CD4-positive, alpha-beta T cell treated with Interleukin-4 for 4 hours (primary cell): ENCODE data around the gene FAM168B.
A peak's percentile ranks its signal among the peaks of the same experiment; 100 is the strongest.
"Not testable (repeated sequence)": the region's sequence is repeated elsewhere in the genome, so short reads cannot be mapped to it uniquely, and the experiment has no call there.

ENCODE experiments used
- DNase-seq: peaks from one replicate; pipeline ENCODE4 v3.0.0-alpha.2; 2020

Gene FAM168B, protein sequence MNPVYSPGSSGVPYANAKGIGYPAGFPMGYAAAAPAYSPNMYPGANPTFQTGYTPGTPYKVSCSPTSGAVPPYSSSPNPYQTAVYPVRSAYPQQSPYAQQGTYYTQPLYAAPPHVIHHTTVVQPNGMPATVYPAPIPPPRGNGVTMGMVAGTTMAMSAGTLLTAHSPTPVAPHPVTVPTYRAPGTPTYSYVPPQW

DNA sequence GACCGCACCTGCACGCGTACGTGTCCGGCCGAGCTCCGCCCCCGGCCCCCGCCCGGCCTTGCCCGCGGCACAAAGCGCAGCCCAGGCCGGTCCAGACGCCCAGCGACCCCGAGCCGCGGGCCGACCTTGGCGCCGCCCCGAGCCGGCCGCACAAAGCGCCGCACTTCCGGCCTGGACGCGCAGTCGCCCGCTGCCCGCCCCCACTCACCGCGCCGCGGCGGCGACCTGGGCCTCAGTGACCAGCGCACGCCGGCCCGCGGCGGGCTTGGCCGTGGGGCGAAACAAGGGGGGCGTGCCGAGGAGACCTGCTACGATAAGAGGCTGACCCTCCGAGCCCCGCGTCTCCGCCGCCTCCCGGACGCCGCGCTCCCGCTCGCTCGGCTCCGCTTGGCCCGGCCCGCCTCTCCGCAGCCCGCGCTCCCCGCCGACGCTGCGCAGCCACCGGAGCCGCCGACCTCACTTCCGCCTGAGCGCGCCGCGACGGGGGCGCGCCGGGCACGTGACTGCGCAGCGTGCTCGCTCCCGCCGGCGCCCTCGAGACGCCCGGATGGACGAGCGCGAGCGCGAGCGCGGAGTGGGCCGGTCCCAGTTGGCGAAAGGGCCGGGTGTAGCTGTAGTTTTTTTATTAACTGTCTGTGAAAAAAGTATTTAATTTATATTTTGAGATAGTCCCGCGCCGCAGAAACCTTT is at the start of gene FAM168B:
Gene FAM168B, minus strand, starts transcription at position 455 of the 690 bp plus-strand sequence. CDS start 10,814 bp downstream, outside the sequence.
- peak; percentile 86 for DNase-seq

DNA sequence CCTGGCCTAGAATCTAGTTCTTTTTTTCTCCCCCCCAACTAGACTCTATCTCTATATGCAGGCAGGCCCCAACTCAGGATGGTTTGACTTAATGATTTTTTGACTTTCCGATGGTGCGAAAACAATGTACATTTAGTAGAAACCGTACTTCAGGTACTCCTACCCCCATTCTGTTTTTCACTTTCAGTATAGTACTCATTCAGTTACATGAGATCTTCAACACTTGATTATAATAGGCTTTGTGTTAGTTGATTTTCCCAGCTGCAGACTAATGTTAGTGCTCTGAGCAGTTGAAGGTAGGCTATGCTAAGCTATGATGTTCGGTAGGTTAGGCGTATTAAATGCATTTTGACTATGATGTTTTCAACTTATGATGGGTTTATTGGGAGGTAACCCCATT is 49.6 kb upstream of the FAM168B start:
- DNase-seq = no peak

- no peak for DNase-seq
Observed at GRCh38 chr2:131140581-131140980, 47.3 kb upstream of the FAM168B start.

DNA sequence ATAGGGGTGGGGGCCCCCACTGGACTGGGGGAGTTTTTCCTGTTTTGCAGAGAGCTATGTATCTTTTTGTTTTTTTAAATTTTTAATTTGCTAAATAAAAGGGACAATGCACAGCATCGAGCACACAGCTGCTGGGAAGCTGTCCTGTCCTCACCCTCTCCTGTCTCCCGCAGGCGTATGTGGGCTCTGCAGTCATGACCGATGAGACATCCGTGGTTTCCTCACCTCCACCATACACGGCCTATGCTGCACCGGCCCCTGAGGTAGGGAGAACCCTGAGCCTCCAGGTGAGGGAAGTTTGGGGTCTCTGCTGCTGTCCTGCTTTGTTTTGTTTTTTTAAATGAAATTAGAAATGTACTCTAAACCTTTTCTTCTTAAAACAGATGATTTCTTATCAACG is 39.5 kb upstream of the FAM168B start:
- DNase-seq = no peak

GRCh38 chr2:131130298-131130596 is 37.0 kb upstream of the FAM168B start:
- DNase-seq = no peak

- no peak for DNase-seq
Observed at GRCh38 chr2:131127981-131128380, 34.7 kb upstream of the FAM168B start.

DNA sequence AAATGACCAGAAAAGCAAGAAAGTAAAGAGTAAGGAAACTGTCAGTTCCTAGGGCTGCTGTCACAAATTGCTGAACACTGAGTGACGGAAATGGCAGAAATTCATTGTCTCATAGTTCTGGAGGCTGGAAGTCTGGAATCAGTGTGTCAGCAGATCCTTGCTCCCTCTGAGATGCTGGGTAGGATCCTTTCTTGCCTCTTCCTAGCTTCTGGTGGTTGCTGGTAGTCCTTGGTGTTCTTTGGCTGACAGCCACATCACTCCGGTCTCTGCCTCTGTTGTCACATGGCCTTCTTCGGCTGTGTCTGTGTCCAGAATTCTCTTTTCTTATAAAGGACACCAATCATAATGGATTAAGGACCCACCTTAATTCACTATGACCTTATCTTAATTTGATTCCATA is 33.8 kb upstream of the FAM168B start:
- DNase-seq = no peak

DNA sequence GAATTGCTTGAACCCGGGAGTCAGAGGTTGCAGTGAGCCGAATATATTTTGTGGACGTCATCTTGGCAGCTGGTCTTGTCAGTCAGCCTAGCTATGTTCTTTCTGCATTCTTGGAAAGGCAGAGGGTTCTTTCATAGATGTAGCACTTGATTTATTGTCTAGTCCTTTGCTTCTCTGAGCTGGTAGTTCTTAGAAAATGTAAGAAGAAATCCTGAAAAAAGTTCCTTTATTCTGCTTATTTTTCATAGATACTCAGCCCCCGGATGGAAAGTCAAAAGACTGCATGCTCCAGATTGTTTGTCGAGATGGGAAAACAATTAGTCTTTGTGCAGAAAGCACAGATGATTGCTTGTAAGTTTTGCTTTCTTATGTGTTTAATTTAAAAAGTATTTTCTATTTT is 33.2 kb upstream of the FAM168B start:
- no peak for DNase-seq

- DNase-seq = no peak
Observed at GRCh38 chr2:131125195-131125757, 32.0 kb upstream of the FAM168B start.

- no peak for DNase-seq
Observed at GRCh38 chr2:131123192-131123591, 29.9 kb upstream of the FAM168B start.

- DNase-seq = no peak
Observed at GRCh38 chr2:131122496-131122895, 29.2 kb upstream of the FAM168B start.

- no peak for DNase-seq
Observed at GRCh38 chr2:131121464-131121863, 28.2 kb upstream of the FAM168B start.

DNA sequence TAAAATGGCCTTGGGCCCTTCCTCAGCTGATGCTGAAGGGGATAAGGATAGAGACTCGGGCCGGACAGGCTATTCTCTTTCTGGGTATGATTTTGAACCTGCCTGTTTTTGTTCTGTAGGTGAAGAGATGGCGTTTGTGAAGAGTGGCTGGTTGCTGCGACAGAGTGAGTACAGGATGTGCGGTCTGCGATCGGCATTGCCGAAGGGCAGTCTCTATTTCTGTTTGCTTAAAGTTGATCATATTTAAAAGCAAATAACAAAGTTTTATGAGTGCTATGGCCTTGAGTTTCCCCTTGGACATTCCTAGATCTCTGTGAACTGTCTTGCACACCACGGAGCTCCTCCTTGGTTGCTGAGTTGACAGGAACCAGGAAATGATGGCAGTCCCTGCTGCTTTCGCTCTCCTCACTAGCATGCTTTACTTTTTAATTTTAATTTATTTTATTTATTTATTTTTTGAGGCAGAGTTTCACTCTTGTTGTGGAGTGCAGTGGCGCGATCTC is 27.6 kb upstream of the FAM168B start:
- no peak for DNase-seq

GRCh38 chr2:131115752-131116151 is 22.5 kb upstream of the FAM168B start:
- DNase-seq = peak; percentile 14

DNA sequence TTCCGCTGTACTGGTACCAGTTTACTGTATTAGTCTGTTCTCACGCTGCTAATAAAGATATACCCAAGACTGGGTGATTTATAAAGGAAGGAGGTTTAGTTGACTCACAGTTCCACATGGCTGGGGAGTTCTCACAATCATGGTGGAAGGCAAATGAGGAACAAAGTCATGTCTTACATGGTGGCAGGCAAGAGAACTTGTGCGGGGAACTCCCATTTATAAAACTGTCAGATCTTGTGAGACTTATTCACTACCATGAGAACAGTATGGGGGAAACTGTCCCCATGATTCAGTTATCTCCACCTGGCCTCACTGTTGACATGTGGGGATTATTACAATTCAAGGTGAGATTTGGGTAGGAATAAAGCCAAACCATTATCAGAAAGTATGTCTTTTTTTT is 21.7 kb upstream of the FAM168B start:
- not testable (repeated sequence) for DNase-seq

- no peak for DNase-seq
Observed at GRCh38 chr2:131113566-131114227, 20.4 kb upstream of the FAM168B start.

DNA sequence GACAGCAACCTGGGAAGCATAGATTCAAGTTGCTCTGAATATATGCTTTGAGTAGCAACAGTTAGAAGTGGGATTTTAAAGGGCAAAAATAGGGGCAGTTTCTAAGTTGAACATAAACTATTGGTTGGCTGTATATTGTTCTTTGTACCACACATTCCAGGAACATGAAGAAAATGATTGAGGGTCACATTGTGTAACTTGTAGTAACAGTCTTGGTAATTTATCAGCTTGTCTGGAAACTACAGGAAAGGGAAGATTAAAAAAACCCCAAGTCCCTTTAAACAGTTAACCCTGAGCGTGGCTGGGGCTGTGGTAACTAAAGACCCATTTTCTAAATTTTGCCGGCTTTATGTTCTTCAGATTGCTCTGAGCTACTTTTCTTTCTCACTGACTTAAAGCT is 19.3 kb upstream of the FAM168B start:
- no peak for DNase-seq

GRCh38 chr2:131105950-131106801 is 12.9 kb upstream of the FAM168B start:
- peak; percentile 25 for DNase-seq

DNA sequence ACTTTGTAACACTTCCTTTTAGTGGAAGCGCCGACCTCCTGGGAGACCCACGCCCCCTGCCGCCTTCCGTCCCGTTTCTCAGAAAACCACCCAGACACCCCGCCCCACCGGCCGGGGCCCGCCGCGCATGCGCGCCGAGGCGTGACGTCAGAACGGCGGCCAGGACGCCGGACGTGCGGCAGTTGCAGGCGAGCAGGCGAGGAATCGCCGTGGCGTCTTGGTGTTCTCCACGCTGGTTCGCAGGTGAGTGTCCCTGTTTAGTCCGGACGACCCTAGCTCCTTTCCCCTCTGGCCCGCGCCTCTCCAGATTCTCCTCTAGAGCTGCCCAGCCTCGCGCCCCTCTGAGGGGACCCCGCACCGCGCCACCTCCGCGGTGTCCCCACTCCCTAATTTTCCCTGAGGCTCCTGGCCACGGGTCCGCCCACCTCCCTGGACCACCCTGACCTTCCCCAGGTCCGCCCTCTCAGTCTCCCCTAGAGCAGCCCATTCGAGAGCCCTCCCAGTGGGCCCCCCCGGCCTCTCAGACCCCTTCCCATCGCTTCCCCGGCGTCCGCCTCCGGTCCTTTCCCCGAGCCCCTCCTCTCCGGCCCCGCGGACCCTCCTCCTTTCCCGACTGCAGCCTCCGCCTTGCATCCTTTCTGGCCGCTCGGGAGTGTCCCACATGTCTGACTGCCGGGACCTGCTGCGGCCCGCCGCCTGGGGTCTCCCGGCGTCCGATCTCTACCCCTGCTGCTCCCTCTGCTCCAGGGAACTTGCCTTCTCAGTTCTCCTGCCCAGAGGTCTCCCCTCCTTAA is 12.1 kb upstream of the FAM168B start, which contains the start of gene PLEKHB2:
Gene PLEKHB2, plus strand, starts transcription at position 181 of the 794 bp plus-strand sequence. CDS start 15,606 bp downstream, outside the sequence.
- peak; percentile 92 for DNase-seq

GRCh38 chr2:131104487-131105155 is 11.4 kb upstream of the FAM168B start:
- DNase-seq = peak; percentile 81

DNA sequence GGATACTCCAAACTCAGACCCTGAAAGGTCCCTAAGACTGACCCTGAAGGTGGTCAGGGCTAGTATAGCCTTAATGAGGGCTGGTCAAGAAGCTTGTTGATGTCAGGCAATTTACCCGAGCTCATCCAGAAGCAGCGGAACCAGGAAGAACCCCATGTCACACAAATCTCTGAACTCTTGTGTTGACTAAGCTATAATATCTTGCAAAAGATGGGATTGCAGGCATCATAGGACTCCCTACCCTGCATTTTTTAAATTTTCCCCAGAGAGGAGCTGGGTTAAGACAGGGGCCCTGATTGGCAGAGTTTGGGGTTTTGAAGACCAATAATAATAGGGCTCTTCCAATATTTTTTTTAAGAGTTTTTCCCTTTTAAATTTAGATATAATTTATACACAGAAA is 9.9 kb upstream of the FAM168B start:
- no peak for DNase-seq
